K562 (cell line): ENCODE measurements around the gene MYL4. TPM values are rescaled to one million over a fixed set of nuclear protein-coding genes. Genes with fewer than 3 reads are reported as not detected.

Source experiments
- ASH1L ChIP-seq: fragments of 450-650 bp; IDR thresholded peaks from 2 replicates; pipeline ENCODE4 v1.6.1; 2018; ENCODE audit warnings: borderline replicate concordance, mild to moderate bottlenecking, low read depth; ENCODE audit not compliant: partially characterized antibody
- ELK1 ChIP-seq: sonication (generic); formaldehyde crosslinking; IDR thresholded peaks from 2 replicates; pipeline ENCODE4 v1.8.1; 2022; ENCODE audit warnings: missing genetic modification reagents
- ETS1 ChIP-seq: conservative IDR thresholded peaks from 2 replicates; pipeline ENCODE4 v1.6.1; 2011; ENCODE audit warnings: low read depth, mild to moderate bottlenecking, low read length; ENCODE audit not compliant: control insufficient read depth
- FOXM1 ChIP-seq, 2 experiments: fragments of 450-650 bp in 1 of 2; sonication (generic) in 1 of 2; formaldehyde crosslinking in 1 of 2; IDR thresholded peaks; 2 replicates each; pipeline versions ENCODE4 v1.6.1 to v1.9.0; 2017 to 2022; ENCODE audit warnings: low read depth in 2 of 2, mild to moderate bottlenecking in 2 of 2, missing genetic modification reagents in 1 of 2, moderate library complexity in 1 of 2
- HDGF ChIP-seq: fragments of 450-650 bp; IDR thresholded peaks from 2 replicates; pipeline ENCODE4 v1.6.1; 2016
- HOXB6 ChIP-seq: fragments of 250-450 bp; sonication (Bioruptor Pico); IDR thresholded peaks from 2 replicates; pipeline ENCODE4 v1.5.1; 2022; ENCODE audit warnings: mild to moderate bottlenecking, borderline replicate concordance
- LARP7 ChIP-seq: fragments of 450-650 bp; IDR thresholded peaks from 2 replicates; pipeline ENCODE4 v1.6.1; 2016
- POLR2A ChIP-seq: fragments of 450-650 bp; conservative IDR thresholded peaks from 2 replicates; pipeline ENCODE4 v1.6.1; 2016
- SAFB2 ChIP-seq: fragments of 200-400 bp; formaldehyde crosslinking; IDR thresholded peaks from 2 replicates; pipeline ENCODE4 v1.6.1; 2018; ENCODE audit warnings: borderline replicate concordance, low read length, low read depth, moderate library complexity; ENCODE audit not compliant: severe bottlenecking
- TAF9B ChIP-seq: fragments of 450-650 bp; IDR thresholded peaks from 2 replicates; pipeline ENCODE4 v1.6.1; 2018; ENCODE audit warnings: mild to moderate bottlenecking; ENCODE audit not compliant: partially characterized antibody
- TAL1 ChIP-seq: fragments of 450-650 bp; IDR thresholded peaks from 2 replicates; pipeline ENCODE4 v1.6.1; 2016; ENCODE audit warnings: mild to moderate bottlenecking
- TEAD1 ChIP-seq, 2 experiments: fragments of 450-650 bp in 1 of 2; sonication (generic) in 1 of 2; formaldehyde crosslinking; IDR thresholded peaks; 2 replicates each; pipeline versions ENCODE4 v1.4.0 to v1.8.0; 2020 to 2022; ENCODE audit warnings: mild to moderate bottlenecking in 2 of 2, missing genetic modification reagents in 1 of 2
- TFAM ChIP-seq: fragments of 250-450 bp; sonication (Bioruptor Pico); conservative IDR thresholded peaks from 2 replicates; pipeline ENCODE4 v1.5.0; 2021; ENCODE audit warnings: mild to moderate bottlenecking, moderate library complexity
- VEZF1 ChIP-seq: fragments of 200-800 bp; sonication (Bioruptor generic); IDR thresholded peaks from 2 replicates; pipeline ENCODE4 v1.6.1; 2017; ENCODE audit warnings: missing genetic modification characterization, missing compliant biosample characterization
- ZBTB17 ChIP-seq: fragments of 450-650 bp; formaldehyde crosslinking; IDR thresholded peaks from 2 replicates; pipeline ENCODE4 v1.4.0; 2020; ENCODE audit warnings: mild to moderate bottlenecking
- ZBTB40 ChIP-seq, 2 experiments: fragments of 450-650 bp in 1 of 2; sonication (generic) in 1 of 2; formaldehyde crosslinking in 1 of 2; IDR thresholded peaks; 2 replicates each; pipeline versions ENCODE4 v1.7.1 to v1.9.0; 2016 to 2022; ENCODE audit warnings: inconsistent platforms in 1 of 2, mild to moderate bottlenecking in 1 of 2, missing genetic modification reagents in 1 of 2
- polyA plus RNA-seq, 8 experiments: library from polyadenylated mRNA; depleted of rRNA in 4 of 8; stranded (reverse) in 5 of 8; unstranded in 3 of 8; fragments of >200 nt; fragmentation: Nextera tagmentation in 2 of 8; fragmentation: Illumina TruSeq in 1 of 8; extraction: Ambion mirVana in 2 of 8; extraction: Trizol in 1 of 8; gene quantifications; 2 replicates each; pipeline versions ENCODE4 v1.2.1 to v1.2.3, GENCODE V29; 2011 to 2014; ENCODE audit warnings: inconsistent platforms in 1 of 8, missing spikeins in 1 of 8
- total RNA-seq, 7 experiments: library from RNA; depleted of rRNA in 6 of 7; stranded (reverse); fragments of >200 nt in 6 of 7; fragmentation: Illumina TruSeq in 2 of 7; extraction: Trizol in 2 of 7; gene quantifications; 2 replicates each; pipeline versions ENCODE4 v1.2.1 to v1.2.3, GENCODE V29; 2011 to 2021; ENCODE audit warnings: low replicate concordance in 1 of 7

Gene MYL4
- total and polyA plus RNA-seq, 9 of the 15 experiments (the other 6 are each of a cell fraction or from before 2014, with no cell fraction given), result 117 to 423 (median 221) TPM

GRCh38 chr17:47197821-47198220 lies 11.3 kb upstream of the MYL4 start (continued):
- TF ChIP-seq ZBTB40 (IDR thresholded peaks at IDR 0.05) (no peak), ZBTB40 (CRISPR knock-in tag; IDR thresholded peaks at IDR 0.05) (no peak), TFAM (CRISPR knock-in tag) (no peak), TAF9B (peak; percentile 83), HOXB6 (CRISPR knock-in tag) (no peak), ETS1 (no peak), ASH1L (no peak), ZBTB17 (CRISPR knock-in tag) (no peak), TEAD1 (CRISPR knock-in tag; IDR thresholded peaks at IDR 0.05) (peak in 1 of 2 experiments; percentile 61; a peak in 1 of 4 replicates), TAL1 (peak; percentile 86), VEZF1 (0 out of 2 replicates have a peak, but pooled peaks have one; percentile 20), HDGF (no peak), LARP7 (no peak), FOXM1 (IDR thresholded peaks at IDR 0.05; ENCODE audit: low read depth) (peak; percentile 70; the same call in 1 of the 2 replicates), FOXM1 (CRISPR knock-in tag; IDR thresholded peaks at IDR 0.05; ENCODE audit: low read depth) (no peak), ELK1 (CRISPR knock-in tag) (no peak), SAFB2 (no peak), POLR2A (no peak)
